Choroid plexus epithelial cell (primary cell): ENCODE data around the gene CYP46A1.

Experiments used
- DNase-seq: peaks from one replicate; pipeline ENCODE4 v3.0.0-alpha.2; 2010; ENCODE audit warnings: low read depth
- H3K4me3 ChIP-seq: 2 replicates; pipeline ENCODE4 v1.5.1; 2011; ENCODE audit warnings: low read depth, mild to moderate bottlenecking, control low read depth, low read length, moderate library complexity
- TF ChIP-seq, protein P1 (sequence below): conservative IDR thresholded peaks from 2 replicates; pipeline ENCODE4 v1.5.1; 2011; ENCODE audit warnings: low read depth, mild to moderate bottlenecking, control low read depth, inconsistent platforms, low read length, moderate library complexity

CYP46A1 gene

DNA sequence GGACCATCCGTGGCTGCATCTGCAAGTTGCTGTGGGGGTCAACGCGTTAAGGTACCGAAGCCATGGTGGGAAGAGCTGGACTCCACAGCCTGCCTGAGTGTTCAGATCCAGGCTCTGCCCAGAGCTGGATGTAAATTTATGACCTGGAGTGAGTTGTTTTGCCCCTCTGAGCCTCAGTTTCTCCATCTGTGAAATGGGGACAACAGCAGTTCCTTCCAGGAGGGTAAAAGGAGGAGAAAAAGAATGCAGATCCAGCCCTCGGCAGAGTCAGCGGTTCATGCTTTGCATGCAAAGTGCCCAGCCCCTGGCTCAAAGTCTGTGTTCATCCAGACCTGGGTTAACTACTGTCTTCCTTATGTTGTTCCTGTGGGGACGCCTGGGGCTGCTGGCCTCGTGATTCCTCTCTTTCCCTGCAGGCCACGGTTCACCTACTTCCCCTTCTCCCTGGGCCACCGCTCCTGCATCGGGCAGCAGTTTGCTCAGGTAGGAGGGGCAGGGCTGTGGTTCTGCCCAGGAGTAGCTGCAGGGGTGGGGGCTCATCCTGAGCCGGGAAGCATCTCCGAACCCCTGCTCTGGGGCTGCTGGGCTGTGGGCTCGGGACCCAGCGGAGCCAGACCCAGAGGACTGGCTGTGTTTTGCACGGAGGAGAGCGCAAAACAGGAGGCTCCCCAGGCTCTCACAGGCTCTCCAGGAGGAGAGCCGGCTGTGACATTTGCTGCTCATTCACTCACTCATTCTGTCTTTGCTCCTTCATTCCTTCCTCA, 41.9 kb downstream of the CYP46A1 start:
- DNase-seq, result no peak
- H3K4me3 ChIP-seq, result no peak overlapping the region
- TF ChIP-seq, protein P1, sequence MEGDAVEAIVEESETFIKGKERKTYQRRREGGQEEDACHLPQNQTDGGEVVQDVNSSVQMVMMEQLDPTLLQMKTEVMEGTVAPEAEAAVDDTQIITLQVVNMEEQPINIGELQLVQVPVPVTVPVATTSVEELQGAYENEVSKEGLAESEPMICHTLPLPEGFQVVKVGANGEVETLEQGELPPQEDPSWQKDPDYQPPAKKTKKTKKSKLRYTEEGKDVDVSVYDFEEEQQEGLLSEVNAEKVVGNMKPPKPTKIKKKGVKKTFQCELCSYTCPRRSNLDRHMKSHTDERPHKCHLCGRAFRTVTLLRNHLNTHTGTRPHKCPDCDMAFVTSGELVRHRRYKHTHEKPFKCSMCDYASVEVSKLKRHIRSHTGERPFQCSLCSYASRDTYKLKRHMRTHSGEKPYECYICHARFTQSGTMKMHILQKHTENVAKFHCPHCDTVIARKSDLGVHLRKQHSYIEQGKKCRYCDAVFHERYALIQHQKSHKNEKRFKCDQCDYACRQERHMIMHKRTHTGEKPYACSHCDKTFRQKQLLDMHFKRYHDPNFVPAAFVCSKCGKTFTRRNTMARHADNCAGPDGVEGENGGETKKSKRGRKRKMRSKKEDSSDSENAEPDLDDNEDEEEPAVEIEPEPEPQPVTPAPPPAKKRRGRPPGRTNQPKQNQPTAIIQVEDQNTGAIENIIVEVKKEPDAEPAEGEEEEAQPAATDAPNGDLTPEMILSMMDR, result no peak

DNA sequence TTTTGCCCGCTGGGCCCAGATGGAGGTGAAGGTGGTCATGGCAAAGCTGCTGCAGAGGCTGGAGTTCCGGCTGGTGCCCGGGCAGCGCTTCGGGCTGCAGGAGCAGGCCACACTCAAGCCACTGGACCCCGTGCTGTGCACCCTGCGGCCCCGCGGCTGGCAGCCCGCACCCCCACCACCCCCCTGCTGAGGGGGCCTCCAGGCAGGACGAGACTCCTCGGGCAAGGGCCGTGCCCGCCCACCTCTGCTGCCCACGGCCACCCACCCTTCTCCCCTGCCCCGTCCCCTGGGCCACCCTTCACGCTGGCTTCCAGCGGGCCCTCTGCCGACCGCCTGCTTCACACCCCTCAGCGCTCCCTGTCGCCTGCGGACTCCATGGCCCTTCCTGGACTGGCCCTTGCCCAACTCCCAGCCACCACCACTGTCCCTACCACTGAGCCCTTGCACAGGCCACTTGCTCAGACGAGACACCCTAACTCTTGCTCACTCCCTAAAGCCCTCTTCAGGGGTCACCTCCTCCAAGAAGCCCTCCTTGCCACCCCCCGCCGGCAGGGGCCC, 42.5 kb downstream of the CYP46A1 start:
- TF ChIP-seq, protein P1, result no peak
- no peak for DNase-seq
- no peak overlapping the region for H3K4me3 ChIP-seq

DNA sequence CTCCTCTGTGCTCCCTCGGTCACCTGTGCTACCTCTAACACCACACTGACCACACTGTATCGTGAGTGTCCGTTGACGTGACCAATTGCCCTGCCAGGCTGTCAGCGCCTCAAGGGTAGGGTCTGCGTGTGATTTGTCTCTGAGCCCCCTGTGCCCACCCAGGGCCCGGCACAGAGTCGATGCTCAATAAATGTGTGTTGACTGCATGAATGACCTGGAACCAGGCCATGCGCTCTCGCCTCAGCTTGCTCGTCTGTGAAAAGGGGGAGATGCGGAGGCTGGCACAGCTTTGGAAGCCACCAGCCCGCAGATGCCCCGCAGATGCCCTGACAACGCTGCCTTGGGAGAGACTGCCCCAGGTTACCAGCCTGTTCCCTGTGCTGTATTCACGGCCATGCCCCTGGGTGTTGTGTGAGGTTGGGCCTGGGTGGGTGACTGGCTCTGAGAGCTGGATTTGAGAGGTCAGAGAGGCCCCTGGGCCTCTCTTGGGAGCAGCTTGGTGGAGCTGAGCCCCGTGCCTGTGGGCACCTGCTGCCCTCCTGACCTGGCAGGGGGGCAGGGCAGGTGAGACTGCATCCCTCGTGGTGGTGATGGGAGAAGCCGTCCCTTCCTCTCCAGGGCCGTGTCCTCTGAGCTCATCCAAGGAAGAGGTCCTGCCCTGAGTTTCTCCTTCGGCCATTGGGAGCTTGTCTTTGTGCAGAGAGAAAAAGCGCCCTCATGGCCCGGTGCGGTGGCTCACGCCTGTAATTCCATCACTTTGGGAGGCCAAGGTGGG, 43.2 kb downstream of the CYP46A1 start:
- TF ChIP-seq, protein P1, result no peak
- H3K4me3 ChIP-seq, result no peak overlapping the region
- no peak for DNase-seq

DNA sequence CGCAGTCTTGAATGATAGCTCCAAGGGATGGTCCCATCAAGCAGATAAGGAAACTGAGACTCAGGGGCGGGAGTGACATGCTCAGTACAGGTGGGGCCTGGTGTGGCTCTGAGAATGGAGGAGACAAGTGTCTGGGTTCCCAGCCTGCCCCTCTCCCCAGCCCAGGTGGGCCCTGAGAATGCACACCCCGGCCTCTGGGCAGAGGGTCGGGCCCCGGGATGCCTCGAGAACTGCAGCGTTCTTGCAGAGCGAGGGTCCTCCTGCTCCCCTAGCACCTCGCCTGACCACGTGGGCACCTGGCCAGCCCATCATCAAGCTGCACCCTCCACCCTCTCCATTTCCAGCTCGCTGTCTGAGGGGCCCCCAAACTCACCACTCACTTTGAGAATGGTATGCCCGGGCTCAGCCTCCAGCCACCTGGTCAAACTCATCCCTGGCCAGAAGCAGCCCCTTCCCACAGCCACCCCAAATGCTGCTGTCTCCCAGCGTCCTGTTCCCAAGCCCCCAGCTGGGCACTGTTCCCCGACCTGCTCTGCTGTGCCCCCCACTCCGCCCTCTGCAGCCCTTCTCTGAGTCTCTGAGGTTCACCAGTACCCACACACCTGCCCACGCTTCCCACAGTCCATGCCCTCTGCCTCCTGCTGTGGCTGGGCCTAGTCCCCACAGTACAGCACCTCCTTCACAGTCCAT, 44.3 kb downstream of the CYP46A1 start:
- H3K4me3 ChIP-seq, result no peak overlapping the region
- DNase-seq, result no peak
- TF ChIP-seq, protein P1, result no peak

DNA sequence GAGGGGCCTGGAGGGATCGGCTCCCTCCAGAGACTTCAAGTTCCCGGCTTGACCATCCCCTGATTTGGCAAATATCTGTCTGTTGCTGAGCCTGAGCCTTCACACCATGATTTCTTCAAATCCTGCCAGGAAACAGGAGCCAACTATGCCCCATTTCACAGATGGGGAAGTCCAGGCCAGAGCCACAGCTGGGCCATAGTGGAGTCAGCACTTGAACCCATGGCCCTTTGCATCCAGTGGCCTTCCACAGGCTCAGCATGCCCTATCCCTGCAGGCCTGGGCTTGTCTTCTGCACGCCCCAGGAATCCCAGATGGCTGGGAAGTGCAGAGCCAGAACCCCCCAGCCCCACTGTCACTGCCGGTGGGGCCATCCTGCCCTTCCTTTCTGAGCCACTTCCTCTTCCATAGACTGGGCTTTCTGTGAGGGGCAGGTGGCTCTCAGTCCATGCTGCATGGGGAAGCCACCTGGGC, 44.9 kb downstream of the CYP46A1 start:
- no peak for DNase-seq
- no peak overlapping the region for H3K4me3 ChIP-seq
- TF ChIP-seq, protein P1, result no peak

DNA sequence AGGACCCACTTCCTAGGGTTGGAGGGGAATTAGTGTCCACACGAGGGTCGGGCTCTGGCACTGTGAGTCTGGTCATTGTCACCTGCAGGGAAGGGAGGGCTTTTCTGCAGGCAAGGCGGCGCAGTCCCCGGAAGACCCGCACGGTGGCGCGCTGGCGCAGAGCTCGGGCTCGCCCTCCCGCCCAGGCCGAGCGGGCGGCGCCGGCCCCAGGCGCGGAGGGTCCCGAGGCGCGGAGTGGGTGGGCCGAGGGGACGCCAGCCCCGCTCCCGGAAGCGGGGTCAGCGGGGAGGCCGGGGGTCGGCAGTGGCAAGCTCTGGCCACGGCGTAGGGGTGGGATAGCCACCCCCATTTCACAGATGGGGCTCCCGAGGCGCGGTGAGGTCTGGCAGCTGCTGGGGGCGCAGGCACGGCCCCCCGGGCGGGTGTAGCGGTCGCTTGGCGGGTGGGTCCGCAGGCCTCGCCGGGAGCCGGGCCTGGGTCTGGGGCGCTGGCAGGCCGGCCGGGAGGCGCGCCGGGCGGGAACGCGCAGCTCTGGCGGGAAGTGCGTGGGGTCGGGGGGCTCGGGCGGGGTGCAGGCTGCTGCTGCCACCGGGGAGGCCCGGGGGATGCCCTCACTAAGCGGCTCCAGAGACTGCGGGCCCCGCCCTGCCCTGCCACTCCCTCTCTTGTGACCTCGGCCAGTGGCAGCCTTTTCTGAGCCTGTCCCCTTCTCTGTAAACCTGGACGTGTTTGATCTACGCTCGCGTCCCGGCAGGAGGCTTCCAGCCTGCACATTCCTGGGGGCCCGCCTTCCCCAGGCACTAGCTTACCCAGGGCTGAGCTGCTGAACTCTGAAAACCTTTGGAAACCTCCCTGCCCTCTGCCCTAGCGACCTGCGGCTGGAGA, 46.1 kb downstream of the CYP46A1 start:
- no peak for DNase-seq
- H3K4me3 ChIP-seq, result peak overlapping the region; percentile 56
- TF ChIP-seq, protein P1, result peak; percentile 76
